ENCODE data around the gene DENND1A. TPM values are rescaled to one million over a fixed set of nuclear protein-coding genes. Genes with fewer than 3 reads are reported as not detected.

Gene DENND1A
- total RNA-seq, 6 experiments from 2014 or later: 13.9 to 22.6 (median 16.3) TPM

- Histone ChIP-seq H3K27ac (no peak overlapping the region), H3K27me3 (no peaks in the 10 kb centered on the region), H3K36me3 (no peaks in the 10 kb centered on the region), H3K4me3 (no peak overlapping the region), H3K9me3 (no peaks in the 10 kb centered on the region), H3K4me1 (no peaks in the 10 kb centered on the region)
- ATAC-seq (no peak), DNase-seq (no peak)
- WGBS (ENCODE audit: insufficient coverage, low coverage, low lambda C conversion rate, missing lambda C conversion rate): 76% methylated on average over 6 of the region's 12 CpGs
- intact Hi-C loops (cut with DNase I): no loop called here
- TF ChIP-seq CTCF (IDR thresholded peaks at IDR 0.05): no peak
- TF ChIP-seq POLR2A (IDR thresholded peaks at IDR 0.05): no peak
These were observed 564.5 kb downstream of the DENND1A start for GRCh38 chr9:123365287-123365880.

- no peaks in the 10 kb centered on the region for H3K27me3 ChIP-seq
- ATAC-seq (no peak), DNase-seq (no peak)
- no peak overlapping the region for H3K4me3 ChIP-seq
- 70% methylated on average over 2 of the region's 11 CpGs for WGBS (ENCODE audit: insufficient coverage, low coverage, low lambda C conversion rate, missing lambda C conversion rate)
- no peak for TF ChIP-seq POLR2A (IDR thresholded peaks at IDR 0.05)
- no peak for TF ChIP-seq CTCF (IDR thresholded peaks at IDR 0.05)
- H3K9me3 ChIP-seq: no peaks in the 10 kb centered on the region
- H3K36me3 ChIP-seq: no peaks in the 10 kb centered on the region
- H3K4me1 ChIP-seq: no peaks in the 10 kb centered on the region
- no peak overlapping the region for H3K27ac ChIP-seq
- intact Hi-C loops (cut with DNase I): no loop called here
These were observed 565.6 kb downstream of the DENND1A start for GRCh38 chr9:123364241-123364824.

DNA sequence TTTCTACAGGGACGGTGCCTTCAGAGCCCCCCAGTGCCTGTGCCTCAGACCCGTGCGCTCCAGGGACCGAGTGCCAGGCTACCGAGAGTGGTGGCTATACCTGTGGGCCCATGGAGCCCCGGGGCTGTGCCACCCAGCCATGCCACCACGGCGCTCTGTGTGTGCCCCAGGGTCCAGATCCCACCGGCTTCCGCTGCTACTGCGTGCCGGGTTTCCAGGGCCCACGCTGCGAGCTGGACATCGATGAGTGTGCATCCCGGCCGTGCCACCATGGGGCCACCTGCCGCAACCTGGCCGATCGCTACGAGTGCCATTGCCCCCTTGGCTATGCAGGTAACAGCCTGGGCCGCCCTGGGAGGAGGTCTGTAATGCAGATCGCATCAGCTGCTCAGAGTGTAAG lies 567.1 kb downstream of the DENND1A start:
- Histone ChIP-seq H3K9me3 (no peaks in the 10 kb centered on the region), H3K36me3 (no peaks in the 10 kb centered on the region), H3K4me3 (no peak overlapping the region), H3K4me1 (no peaks in the 10 kb centered on the region), H3K27ac (no peak overlapping the region), H3K27me3 (no peaks in the 10 kb centered on the region)
- no peak for DNase-seq
- WGBS (ENCODE audit: insufficient coverage, low coverage, low lambda C conversion rate, missing lambda C conversion rate): no CpG with 5 or more reads among the region's 23 CpGs
- ATAC-seq: no peak
- no peak for TF ChIP-seq POLR2A (IDR thresholded peaks at IDR 0.05)
- intact Hi-C loops (cut with DNase I): no loop called here

DNA sequence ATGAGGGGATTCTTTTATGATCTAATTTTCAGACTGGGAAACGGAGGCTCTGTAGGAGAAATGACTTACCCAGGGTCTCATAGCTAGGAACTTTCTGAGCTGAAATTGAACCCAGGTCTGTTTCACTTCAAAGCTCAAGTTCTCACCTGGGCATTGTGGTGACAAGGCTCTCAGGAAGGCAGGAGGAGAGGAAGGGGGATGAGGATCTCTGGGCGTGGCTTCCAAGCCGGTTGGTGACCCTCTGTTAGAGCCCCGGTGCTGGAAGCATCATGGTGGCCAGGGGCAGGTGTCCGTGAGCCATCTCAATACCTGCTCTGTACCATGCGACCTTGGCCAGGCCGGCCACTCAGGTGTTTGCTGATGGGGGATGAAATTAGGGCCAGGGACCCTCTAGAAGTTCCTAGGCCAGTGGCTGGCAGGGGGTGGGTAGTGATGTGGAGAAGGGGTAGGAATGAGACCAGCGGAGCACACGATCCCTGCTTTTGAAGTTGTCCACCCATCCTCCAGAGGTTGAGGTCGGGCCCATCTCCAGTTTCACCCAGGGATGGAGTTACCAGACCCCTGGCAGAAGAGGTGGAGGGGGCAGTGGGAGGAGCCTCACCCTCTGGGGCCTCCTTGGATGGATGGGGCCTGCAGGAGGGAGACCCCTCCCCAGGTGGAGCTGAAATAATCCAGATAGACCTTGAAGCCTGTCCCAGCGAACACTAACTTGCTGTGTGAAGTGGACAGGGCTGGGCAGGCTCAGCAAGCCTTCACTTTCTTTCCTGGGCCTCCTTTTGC lies 568.0 kb downstream of the DENND1A start:
- no peak for DNase-seq
- ATAC-seq: no peak
- no peaks in the 10 kb centered on the region for H3K4me1 ChIP-seq
- H3K27me3 ChIP-seq: no peaks in the 10 kb centered on the region
- no peak overlapping the region for H3K4me3 ChIP-seq
- no peaks in the 10 kb centered on the region for H3K9me3 ChIP-seq
- no peaks in the 10 kb centered on the region for H3K36me3 ChIP-seq
- H3K27ac ChIP-seq: no peak overlapping the region
- WGBS (ENCODE audit: insufficient coverage, low coverage, low lambda C conversion rate, missing lambda C conversion rate): 53% methylated on average over 8 of the region's 11 CpGs
- no peak for TF ChIP-seq POLR2A (IDR thresholded peaks at IDR 0.05)
- TF ChIP-seq CTCF (IDR thresholded peaks at IDR 0.05): no peak
- intact Hi-C loops (cut with DNase I): no loop called here

DNA sequence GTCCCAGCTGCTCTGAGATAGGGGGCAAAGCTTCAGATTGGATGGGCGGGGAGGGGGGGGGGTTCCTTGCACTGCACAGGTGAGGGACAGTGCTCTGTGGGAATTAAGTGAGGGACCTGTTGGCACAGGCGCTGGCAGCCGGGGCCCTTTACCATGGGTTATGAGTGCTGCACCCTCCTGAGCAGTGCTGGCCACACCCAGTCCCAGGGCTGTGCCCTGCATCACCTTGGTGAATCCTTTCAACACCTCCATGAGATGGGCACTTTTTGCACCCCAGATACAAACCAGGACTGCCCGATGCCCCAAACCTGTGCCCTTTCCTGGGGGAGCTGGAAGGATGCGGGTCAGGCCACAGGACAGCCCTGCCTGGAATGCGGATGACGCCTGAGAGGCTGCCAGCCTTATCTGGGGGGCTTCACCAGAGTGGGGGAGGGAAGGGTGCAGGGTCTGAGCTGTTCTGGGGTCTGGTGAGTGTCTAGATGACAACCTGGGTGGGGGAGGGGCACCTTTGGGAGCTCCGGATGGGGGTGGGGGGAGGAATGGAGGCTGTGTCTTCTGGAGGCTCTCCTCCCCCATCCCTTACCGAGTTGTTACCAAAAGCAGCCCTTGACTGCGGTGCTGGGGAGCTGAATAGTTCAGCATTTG lies 568.7 kb downstream of the DENND1A start:
- no peaks in the 10 kb centered on the region for H3K36me3 ChIP-seq
- no peaks in the 10 kb centered on the region for H3K27me3 ChIP-seq
- DNase-seq (no peak), ATAC-seq (no peak)
- no peak overlapping the region for H3K27ac ChIP-seq
- TF ChIP-seq CTCF (IDR thresholded peaks at IDR 0.05): no peak
- no peak for TF ChIP-seq POLR2A (IDR thresholded peaks at IDR 0.05)
- no peaks in the 10 kb centered on the region for H3K4me1 ChIP-seq
- no peaks in the 10 kb centered on the region for H3K9me3 ChIP-seq
- no peak overlapping the region for H3K4me3 ChIP-seq
- 27% methylated on average over 2 of the region's 10 CpGs for WGBS (ENCODE audit: insufficient coverage, low coverage, low lambda C conversion rate, missing lambda C conversion rate)
- intact Hi-C loops (cut with DNase I): no loop called here

Data from right lobe of liver (tissue), 6 donors.